Thyroid gland (tissue), 4 donors: ENCODE results near the gene ENPP4. TPM values are rescaled to one million over a fixed set of nuclear protein-coding genes. Genes with fewer than 3 reads are reported as not detected.
"Not testable (repeated sequence)": the region's sequence is repeated elsewhere in the genome, so short reads cannot be mapped to it uniquely, and the experiment has no call there.

Experiments used
- DNase-seq, 2 donors: peaks; one replicate each; pipeline ENCODE4 v3.0.0-alpha.2; 2019
- H3K27ac ChIP-seq, 3 donors: fragments of 200-600 bp; sonication (generic); 1 replicate in 2 of 3; 2 replicates in 1 of 3; pipeline ENCODE4 v1.5.1; 2016 to 2019; ENCODE audit warnings: mild to moderate bottlenecking in 1 of 3, moderate library complexity in 1 of 3
- H3K27me3 ChIP-seq: fragments of 200-600 bp; sonication (generic); one replicate; pipeline ENCODE4 v1.5.1; 2019
- H3K36me3 ChIP-seq, 2 donors: fragments of 200-600 bp; sonication (generic); one replicate each; pipeline ENCODE4 v1.5.1; 2016 to 2019
- H3K4me1 ChIP-seq, 2 donors: fragments of 200-600 bp; sonication (generic); one replicate each; pipeline ENCODE4 v1.5.1; 2017 to 2019
- H3K4me3 ChIP-seq, 3 donors: fragments of 200-600 bp; sonication (generic); replicated peaks in 1 of 3; 1 replicate in 2 of 3; 2 replicates in 1 of 3; pipeline ENCODE4 v1.5.1; 2016; ENCODE audit warnings: mild to moderate bottlenecking in 1 of 3
- H3K9me3 ChIP-seq: fragments of 200-600 bp; sonication (generic); one replicate; pipeline ENCODE4 v1.5.1; 2017
- CTCF ChIP-seq, 6 experiments: fragments of 200-600 bp in 3 of 6; fragments of 450-650 bp in 3 of 6; sonication (generic) in 3 of 6; IDR thresholded peaks; one replicate each; pipeline ENCODE4 v1.5.1; 2016 to 2019; ENCODE audit warnings: antibody characterized with exemption in 6 of 6, mild to moderate bottlenecking in 2 of 6, inconsistent platforms in 1 of 6, moderate library complexity in 1 of 6
- POLR2A ChIP-seq, 2 donors: fragments of 450-650 bp; IDR thresholded peaks; one replicate each; pipeline ENCODE4 v1.6.1; 2017; ENCODE audit warnings: antibody characterized with exemption in 2 of 2, mild to moderate bottlenecking in 2 of 2, moderate library complexity in 1 of 2
- WGBS, 2 donors: methylation state at CpG; one replicate each; pipeline ENCODE4 v1.1.5; 2017; 5-methylcytosine and 5-hydroxymethylcytosine counted together
- intact Hi-C: fragments of 100-400 bp; cut with DNase I; formaldehyde crosslinking; loops from one replicate; pipeline ENCODE4 v1.15.1; 2023
- total RNA-seq, 4 donors: library from RNA; depleted of rRNA; stranded (reverse); fragments of >200 nt; gene quantifications; one replicate each; pipeline ENCODE4 v1.2.3, GENCODE V29; 2016

Gene ENPP4
- total RNA-seq, 4 donors from 2014 or later: 16.2 to 26.3 (median 20.5) TPM

GRCh38 chr6:46116289-46116688 is 13.5 kb upstream of the ENPP4 start:
- no peaks in the 10 kb centered on the region for H3K4me1 ChIP-seq
- WGBS, 2 donors: 85 to 90% methylated on average over 2 of the region's 2 CpGs
- no peaks in the 10 kb centered on the region for H3K36me3 ChIP-seq
- H3K27ac ChIP-seq: no peak overlapping the region
- H3K4me3 ChIP-seq: no peak overlapping the region
- no peak for DNase-seq
- intact Hi-C loops: no loop called here
- TF ChIP-seq POLR2A (IDR thresholded peaks at IDR 0.05) (no peak), CTCF (IDR thresholded peaks at IDR 0.05) (no peak)
- H3K27me3 ChIP-seq: no peaks in the 10 kb centered on the region
- no peaks in the 10 kb centered on the region for H3K9me3 ChIP-seq

- DNase-seq: no peak
- Histone ChIP-seq H3K4me3 (no peak overlapping the region), H3K4me1 (no peaks in the 10 kb centered on the region), H3K27ac (no peak overlapping the region), H3K27me3 (no peaks in the 10 kb centered on the region), H3K36me3 (no peaks in the 10 kb centered on the region), H3K9me3 (no peaks in the 10 kb centered on the region)
- 98 to 100% methylated on average over 1 of the region's 1 CpG for WGBS, 2 donors
- TF ChIP-seq POLR2A (IDR thresholded peaks at IDR 0.05) (no peak), CTCF (IDR thresholded peaks at IDR 0.05) (no peak)
- intact Hi-C loops: no loop called here
Observed at GRCh38 chr6:46118157-46118556, 11.6 kb upstream of the ENPP4 start.

- Histone ChIP-seq H3K27ac (no peak overlapping the region), H3K9me3 (no peaks in the 10 kb centered on the region), H3K27me3 (no peaks in the 10 kb centered on the region), H3K4me3 (no peak overlapping the region), H3K36me3 (no peaks in the 10 kb centered on the region), H3K4me1 (no peaks in the 10 kb centered on the region)
- intact Hi-C loops: no loop called here
- TF ChIP-seq CTCF (IDR thresholded peaks at IDR 0.05) (no peak), POLR2A (IDR thresholded peaks at IDR 0.05) (no peak)
- 93 to 94% methylated on average over 3 of the region's 3 CpGs for WGBS, 2 donors
- no peak for DNase-seq
Observed at GRCh38 chr6:46118836-46119235, 11.0 kb upstream of the ENPP4 start.

- H3K4me1 ChIP-seq, H3K27me3 ChIP-seq, intact Hi-C loops, H3K4me3 ChIP-seq, H3K27ac ChIP-seq, DNase-seq, H3K36me3 ChIP-seq, H3K9me3 ChIP-seq: not testable (repeated sequence)
- WGBS, 2 donors: 74 to 76% methylated on average over 3 to 5 of the region's 5 CpGs
Observed at GRCh38 chr6:46119679-46120078, 10.1 kb upstream of the ENPP4 start.

GRCh38 chr6:46128476-46128875 is 1.3 kb upstream of the ENPP4 start:
- intact Hi-C loops: no loop called here
- H3K4me1 ChIP-seq: peaks cover 0 to 9% of the 10 kb centered on the region in 2 donors
- H3K27me3 ChIP-seq: no peaks in the 10 kb centered on the region
- no peak for DNase-seq
- TF ChIP-seq CTCF (IDR thresholded peaks at IDR 0.05) (no peak), POLR2A (IDR thresholded peaks at IDR 0.05) (no peak)
- H3K27ac ChIP-seq: no peak overlapping the region
- H3K36me3 ChIP-seq: no peaks in the 10 kb centered on the region
- H3K4me3 ChIP-seq: no peak overlapping the region
- 78 to 87% methylated on average over 3 of the region's 3 CpGs for WGBS, 2 donors
- no peaks in the 10 kb centered on the region for H3K9me3 ChIP-seq

- Histone ChIP-seq H3K27ac (no peak overlapping the region), H3K9me3 (no peaks in the 10 kb centered on the region), H3K4me3 (peak overlapping the region; percentile 1 to 64 (median 38)), H3K4me1 (peaks cover 0 to 9% of the 10 kb centered on the region in 2 donors), H3K36me3 (no peaks in the 10 kb centered on the region), H3K27me3 (no peaks in the 10 kb centered on the region)
- DNase-seq: no peak
- WGBS, 2 donors: 8 to 10% methylated on average over 9 to 10 of the region's 10 CpGs
- TF ChIP-seq CTCF (IDR thresholded peaks at IDR 0.05): no peak
- no peak for TF ChIP-seq POLR2A (IDR thresholded peaks at IDR 0.05)
- intact Hi-C loops: no loop called here
Observed at GRCh38 chr6:46129291-46129628, 529 bp upstream of the ENPP4 start.
